ENCODE results near the gene HHIP. TPM values are rescaled to one million over a fixed set of nuclear protein-coding genes. Genes with fewer than 3 reads are reported as not detected.

The HHIP gene
- total RNA-seq, 4 donors from 2014 or later = 0.15 to 1.5 TPM; not detected in 2

GRCh38 chr4:144703494-144703893 lies 57.5 kb downstream of the HHIP start:
- no peaks in the 10 kb centered on the region for H3K9me3 ChIP-seq
- no peaks in the 10 kb centered on the region for H3K4me1 ChIP-seq
- H3K36me3 ChIP-seq = no peaks in the 10 kb centered on the region
- DNase-seq = no peak
- intact Hi-C loops (cut with DNase I; ENCODE audit: low total_unique reads) = no loop called here
- no peak overlapping the region for H3K27ac ChIP-seq
- H3K4me3 ChIP-seq = no peak overlapping the region
- TF ChIP-seq POLR2A (IDR thresholded peaks at IDR 0.05) (no peak), CTCF (IDR thresholded peaks at IDR 0.05) (no peak)
- H3K27me3 ChIP-seq = no peaks in the 10 kb centered on the region

- Histone ChIP-seq H3K4me1 (no peaks in the 10 kb centered on the region), H3K4me3 (no peak overlapping the region), H3K27me3 (no peaks in the 10 kb centered on the region), H3K36me3 (no peaks in the 10 kb centered on the region), H3K9me3 (no peaks in the 10 kb centered on the region), H3K27ac (no peak overlapping the region)
- DNase-seq = no peak
- intact Hi-C loops (cut with DNase I; ENCODE audit: low total_unique reads) = no loop called here
- TF ChIP-seq CTCF (IDR thresholded peaks at IDR 0.05) = no peak
- TF ChIP-seq POLR2A (IDR thresholded peaks at IDR 0.05) = no peak
Measured at GRCh38 chr4:144705601-144706590, 59.9 kb downstream of the HHIP start.

GRCh38 chr4:144709159-144709558 lies 63.2 kb downstream of the HHIP start:
- no peaks in the 10 kb centered on the region for H3K27me3 ChIP-seq
- no peak overlapping the region for H3K27ac ChIP-seq
- TF ChIP-seq POLR2A (IDR thresholded peaks at IDR 0.05) (no peak), CTCF (IDR thresholded peaks at IDR 0.05) (no peak)
- no peaks in the 10 kb centered on the region for H3K9me3 ChIP-seq
- intact Hi-C loops (cut with DNase I; ENCODE audit: low total_unique reads) = no loop called here
- H3K36me3 ChIP-seq = no peaks in the 10 kb centered on the region
- DNase-seq = no peak
- no peaks in the 10 kb centered on the region for H3K4me1 ChIP-seq
- H3K4me3 ChIP-seq = no peak overlapping the region

- H3K27me3 ChIP-seq = no peaks in the 10 kb centered on the region
- DNase-seq = no peak
- TF ChIP-seq CTCF (IDR thresholded peaks at IDR 0.05) (no peak), POLR2A (IDR thresholded peaks at IDR 0.05) (no peak)
- intact Hi-C loops (cut with DNase I; ENCODE audit: low total_unique reads) = no loop called here
- no peaks in the 10 kb centered on the region for H3K36me3 ChIP-seq
- no peak overlapping the region for H3K27ac ChIP-seq
- H3K4me3 ChIP-seq = no peak overlapping the region
- H3K9me3 ChIP-seq = no peaks in the 10 kb centered on the region
- H3K4me1 ChIP-seq = no peaks in the 10 kb centered on the region
Measured at GRCh38 chr4:144709793-144710525, 64.0 kb downstream of the HHIP start.

GRCh38 chr4:144710526-144710912 lies 64.6 kb downstream of the HHIP start:
- Histone ChIP-seq H3K27ac (no peak overlapping the region), H3K4me3 (no peak overlapping the region), H3K36me3 (no peaks in the 10 kb centered on the region), H3K4me1 (no peaks in the 10 kb centered on the region), H3K9me3 (no peaks in the 10 kb centered on the region), H3K27me3 (no peaks in the 10 kb centered on the region)
- intact Hi-C loops (cut with DNase I; ENCODE audit: low total_unique reads) = no loop called here
- TF ChIP-seq POLR2A (IDR thresholded peaks at IDR 0.05) = no peak
- TF ChIP-seq CTCF (IDR thresholded peaks at IDR 0.05) = no peak
- no peak for DNase-seq
